Mesodermal cell (in vitro differentiated cells): ENCODE measurements around the gene CD72.
"Not testable (repeated sequence)": the region's sequence is repeated elsewhere in the genome, so short reads cannot be mapped to it uniquely, and the experiment has no call there.

Source experiments
- H3K27ac ChIP-seq: 2 replicates; pipeline ENCODE4 v1.7.0; 2013; ENCODE audit warnings: mild to moderate bottlenecking, low read depth, low read length, moderate library complexity; ENCODE audit not compliant: severe bottlenecking
- H3K36me3 ChIP-seq: 2 replicates; pipeline ENCODE4 v1.7.1; 2013; ENCODE audit warnings: mild to moderate bottlenecking, low read length, moderate library complexity; ENCODE audit not compliant: control insufficient read depth, insufficient read depth
- H3K4me1 ChIP-seq: one replicate; pipeline ENCODE4 v1.7.1; 2013; ENCODE audit warnings: mild to moderate bottlenecking, low read length; ENCODE audit not compliant: insufficient read depth, control insufficient read depth, poor library complexity, severe bottlenecking
- H3K4me3 ChIP-seq: 2 replicates; pipeline ENCODE4 v1.7.0; 2013; ENCODE audit warnings: low read length, control low read depth, mild to moderate bottlenecking; ENCODE audit not compliant: insufficient read depth, poor library complexity, severe bottlenecking; ENCODE audit errors: extremely low read depth
- H3K9me3 ChIP-seq: 2 replicates; pipeline ENCODE4 v1.7.1; 2013; ENCODE audit warnings: mild to moderate bottlenecking, low read length, moderate library complexity; ENCODE audit not compliant: control insufficient read depth
- WGBS, 2 experiments: methylation state at CpG; one replicate each; pipeline ENCODE4 v1.1.5; 2013; ENCODE audit warnings: missing lambda C conversion rate in 2 of 2; ENCODE audit not compliant: insufficient coverage in 2 of 2; 5-methylcytosine and 5-hydroxymethylcytosine counted together

CD72 gene

GRCh38 chr9:35604578-35605350 lies 13.4 kb downstream of the CD72 start, which contains the start of gene TESK1:
Gene TESK1 (plus strand): TSS chr9:35605262. CDS start chr9:35605620, 358 bp downstream.
- H3K36me3 ChIP-seq: peaks cover 21% of the 10 kb centered on the region
- H3K4me1 ChIP-seq: no peaks in the 10 kb centered on the region
- peak within 1 kb of the TSS; percentile 95 for H3K27ac ChIP-seq
- H3K4me3 ChIP-seq: peak within 1 kb of the TSS; percentile 61
- 1 to 2% methylated on average over 22 to 36 of the region's 55 CpGs for WGBS, 2 experiments
- no peaks in the 10 kb centered on the region for H3K9me3 ChIP-seq

- Histone ChIP-seq H3K9me3 (no peaks in the 10 kb centered on the region), H3K4me1 (no peaks in the 10 kb centered on the region), H3K36me3 (peaks cover 17% of the 10 kb centered on the region), H3K4me3 (peak overlapping the region; percentile 55), H3K27ac (peak overlapping the region; percentile 95)
- 0 to 1% methylated on average over 37 to 41 of the region's 41 CpGs for WGBS, 2 experiments
Observed at GRCh38 chr9:35603986-35604577, 14.1 kb downstream of the CD72 start.

- Histone ChIP-seq H3K36me3 (peaks cover 11% of the 10 kb centered on the region), H3K4me3 (peak overlapping the region; percentile 55), H3K4me1 (no peaks in the 10 kb centered on the region), H3K9me3 (no peaks in the 10 kb centered on the region), H3K27ac (peak overlapping the region; percentile 78)
- WGBS, 2 experiments: 49 to 61% methylated on average over 17 to 18 of the region's 18 CpGs
Observed at GRCh38 chr9:35603506-35603985, 14.7 kb downstream of the CD72 start.

GRCh38 chr9:35599763-35600604 lies 18.2 kb downstream of the CD72 start:
- Histone ChIP-seq H3K36me3 (no peaks in the 10 kb centered on the region), H3K4me3 (no peak overlapping the region), H3K4me1 (no peaks in the 10 kb centered on the region), H3K27ac (no peak overlapping the region), H3K9me3 (no peaks in the 10 kb centered on the region)
- WGBS, 2 experiments: 77 to 84% methylated on average over 13 to 14 of the region's 14 CpGs

- no peak overlapping the region for H3K27ac ChIP-seq
- no peaks in the 10 kb centered on the region for H3K36me3 ChIP-seq
- no peaks in the 10 kb centered on the region for H3K4me1 ChIP-seq
- no peak overlapping the region for H3K4me3 ChIP-seq
- H3K9me3 ChIP-seq: peaks cover under 1% of the 10 kb centered on the region
- WGBS, 2 experiments: 89 to 98% methylated on average over 9 to 11 of the region's 11 CpGs
Observed at GRCh38 chr9:35598866-35599590, 19.2 kb downstream of the CD72 start.

- H3K9me3 ChIP-seq: peaks cover 11% of the 10 kb centered on the region
- H3K36me3 ChIP-seq, H3K27ac ChIP-seq, H3K4me3 ChIP-seq, H3K4me1 ChIP-seq: not testable (repeated sequence)
- 88 to 89% methylated on average over 1 of the region's 2 CpGs for WGBS, 2 experiments
Observed at GRCh38 chr9:35596907-35597306, 21.3 kb downstream of the CD72 start.

GRCh38 chr9:35594471-35594870 lies 23.7 kb downstream of the CD72 start:
- no peaks in the 10 kb centered on the region for H3K4me1 ChIP-seq
- no peaks in the 10 kb centered on the region for H3K36me3 ChIP-seq
- 60 to 93% methylated on average over 1 to 2 of the region's 4 CpGs for WGBS, 2 experiments
- peaks cover 11% of the 10 kb centered on the region for H3K9me3 ChIP-seq
- no peak overlapping the region for H3K4me3 ChIP-seq
- no peak overlapping the region for H3K27ac ChIP-seq

GRCh38 chr9:35593581-35593980 lies 24.6 kb downstream of the CD72 start:
- no peak overlapping the region for H3K4me3 ChIP-seq
- H3K9me3 ChIP-seq: peaks cover 11% of the 10 kb centered on the region
- no peak overlapping the region for H3K27ac ChIP-seq
- no peaks in the 10 kb centered on the region for H3K36me3 ChIP-seq
- H3K4me1 ChIP-seq: no peaks in the 10 kb centered on the region

GRCh38 chr9:35588506-35588905 lies 29.7 kb downstream of the CD72 start:
- not testable (repeated sequence) for H3K9me3 ChIP-seq, H3K27ac ChIP-seq, H3K4me3 ChIP-seq, H3K36me3 ChIP-seq, H3K4me1 ChIP-seq
- 96 to 97% methylated on average over 4 of the region's 5 CpGs for WGBS, 2 experiments

GRCh38 chr9:35584681-35585080 lies 33.5 kb downstream of the CD72 start:
- 80% methylated on average over 1 of the region's 3 CpGs; no CpG with 5 or more reads in 1 of the 2 experiments for WGBS, 2 experiments
- H3K4me3 ChIP-seq, H3K4me1 ChIP-seq, H3K27ac ChIP-seq, H3K36me3 ChIP-seq: not testable (repeated sequence)
- peaks cover 14% of the 10 kb centered on the region for H3K9me3 ChIP-seq
